ENCODE data around the gene CSF3. TPM values are rescaled to one million over a fixed set of nuclear protein-coding genes. Genes with fewer than 3 reads are reported as not detected.

The CSF3 gene
- total and polyA plus RNA-seq, 12 donors, result 0.06 to 6.1 (median 0.44) TPM; not detected in 4

DNA sequence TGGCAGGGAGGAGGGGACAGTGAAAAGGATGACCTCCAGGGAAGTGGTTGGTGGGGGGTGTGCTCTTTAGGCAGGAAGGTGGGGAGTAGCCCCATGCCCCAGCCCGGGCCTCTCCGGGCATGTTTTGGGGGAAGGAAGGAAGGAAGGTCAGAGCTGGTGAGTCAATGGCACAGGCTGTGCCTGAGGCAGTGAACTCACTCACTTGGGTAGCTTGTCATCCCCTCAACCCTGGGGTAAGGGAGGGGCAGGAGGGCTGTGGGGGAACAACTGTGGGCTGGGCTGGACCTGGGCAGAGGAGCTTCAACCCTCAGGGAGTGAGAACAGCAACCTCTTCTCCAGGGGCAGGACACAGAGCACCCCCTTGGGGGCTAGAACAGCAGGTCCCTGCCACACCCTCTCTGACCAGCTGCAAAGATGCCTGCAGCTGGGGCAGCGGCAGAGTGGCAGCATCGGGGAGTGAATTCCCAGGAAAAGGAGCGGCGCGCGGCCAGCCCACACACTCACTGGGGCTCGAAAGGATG lies 6.3 kb downstream of the CSF3 start:
- H3K4me3 ChIP-seq, result no peak overlapping the region
- H3K27ac ChIP-seq, result peak overlapping the region; percentile 39 to 89 (median 84)
- intact Hi-C loops (cut with DNase I), result no loop called here
- TF ChIP-seq, protein P1, sequence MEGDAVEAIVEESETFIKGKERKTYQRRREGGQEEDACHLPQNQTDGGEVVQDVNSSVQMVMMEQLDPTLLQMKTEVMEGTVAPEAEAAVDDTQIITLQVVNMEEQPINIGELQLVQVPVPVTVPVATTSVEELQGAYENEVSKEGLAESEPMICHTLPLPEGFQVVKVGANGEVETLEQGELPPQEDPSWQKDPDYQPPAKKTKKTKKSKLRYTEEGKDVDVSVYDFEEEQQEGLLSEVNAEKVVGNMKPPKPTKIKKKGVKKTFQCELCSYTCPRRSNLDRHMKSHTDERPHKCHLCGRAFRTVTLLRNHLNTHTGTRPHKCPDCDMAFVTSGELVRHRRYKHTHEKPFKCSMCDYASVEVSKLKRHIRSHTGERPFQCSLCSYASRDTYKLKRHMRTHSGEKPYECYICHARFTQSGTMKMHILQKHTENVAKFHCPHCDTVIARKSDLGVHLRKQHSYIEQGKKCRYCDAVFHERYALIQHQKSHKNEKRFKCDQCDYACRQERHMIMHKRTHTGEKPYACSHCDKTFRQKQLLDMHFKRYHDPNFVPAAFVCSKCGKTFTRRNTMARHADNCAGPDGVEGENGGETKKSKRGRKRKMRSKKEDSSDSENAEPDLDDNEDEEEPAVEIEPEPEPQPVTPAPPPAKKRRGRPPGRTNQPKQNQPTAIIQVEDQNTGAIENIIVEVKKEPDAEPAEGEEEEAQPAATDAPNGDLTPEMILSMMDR (IDR thresholded peaks at IDR 0.05), result no peak
- peak in 1 of 2 donors; percentile 44 for TF ChIP-seq POLR2A (IDR thresholded peaks at IDR 0.05)
- H3K4me1 ChIP-seq (replicated peaks in 1 of 2), result peaks cover 35 to 39% of the 10 kb centered on the region in 2 donors
- H3K9me3 ChIP-seq (replicated peaks in 1 of 3), result no peaks in the 10 kb centered on the region
- H3K27me3 ChIP-seq, result no peaks in the 10 kb centered on the region
- H3K36me3 ChIP-seq (replicated peaks in 1 of 2), result peaks cover 0 to 25% of the 10 kb centered on the region in 2 donors
- WGBS, 4 donors, result 24 to 46% (median 37%) methylated on average over 9 of the region's 9 CpGs
- peak; percentile 83 to 95 (median 88) for DNase-seq

DNA sequence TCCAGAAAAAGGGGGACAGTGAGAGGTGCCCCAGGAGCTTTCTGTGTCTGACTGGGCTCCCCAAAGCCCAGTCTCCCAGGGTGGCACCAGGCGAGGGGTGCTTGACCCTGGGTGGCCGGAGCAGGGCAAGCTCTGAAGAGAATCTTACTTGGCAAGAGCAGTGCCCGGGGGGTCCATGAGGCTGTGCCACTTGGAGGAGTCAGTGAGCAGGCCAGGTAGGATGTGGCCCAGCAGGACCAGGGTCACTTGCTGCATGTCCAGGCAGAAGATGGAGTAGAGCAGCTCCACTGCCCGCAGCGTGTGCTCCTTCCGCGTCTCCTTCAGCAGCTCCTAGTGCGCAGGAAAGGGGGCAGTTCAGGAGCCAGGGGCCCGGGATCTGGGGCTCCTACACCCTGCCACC lies 7.3 kb downstream of the CSF3 start:
- Histone ChIP-seq H3K27ac (peak overlapping the region in 3 of 5 donors; percentile 84 to 89 (median 88)), H3K27me3 (no peaks in the 10 kb centered on the region), H3K9me3 (replicated peaks in 1 of 3) (no peaks in the 10 kb centered on the region), H3K36me3 (replicated peaks in 1 of 2) (peaks cover 0 to 26% of the 10 kb centered on the region in 2 donors), H3K4me1 (replicated peaks in 1 of 2) (peaks cover 37 to 41% of the 10 kb centered on the region in 2 donors), H3K4me3 (no peak overlapping the region)
- TF ChIP-seq POLR2A (IDR thresholded peaks at IDR 0.05), result no peak
- TF ChIP-seq, protein P1 (IDR thresholded peaks at IDR 0.05), result no peak
- intact Hi-C loops (cut with DNase I), result no loop called here
- DNase-seq, result no peak
- WGBS, 4 donors, result 90 to 97% (median 93%) methylated on average over 3 to 9 of the region's 9 CpGs

DNA sequence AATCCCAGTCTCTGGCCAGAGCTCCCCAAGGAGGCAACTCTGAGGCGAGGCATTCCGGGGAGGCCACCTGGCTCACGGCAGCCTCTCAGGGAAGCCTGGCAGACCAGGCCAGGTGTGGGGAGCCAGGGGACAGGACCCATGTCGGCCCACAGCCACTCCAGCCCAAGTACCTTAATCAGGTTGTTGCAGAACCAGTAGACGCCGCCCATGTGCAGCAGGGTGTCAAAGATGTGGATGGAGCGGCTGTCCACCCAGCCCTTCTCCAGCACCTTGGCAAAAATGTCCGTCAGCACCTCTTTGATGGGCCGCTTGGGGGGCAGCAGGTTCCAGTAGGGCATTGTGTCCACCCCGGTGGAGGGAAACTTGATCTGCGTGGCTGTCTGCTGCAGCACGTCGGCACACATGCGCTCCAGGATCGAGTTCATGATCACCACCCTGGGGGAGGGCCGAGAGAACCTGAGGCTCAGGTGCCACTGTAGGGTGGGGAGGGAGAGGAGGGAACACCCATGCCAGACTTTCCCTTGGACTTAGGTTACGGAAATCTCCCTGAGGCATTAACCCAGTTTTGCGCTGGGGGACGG lies 7.8 kb downstream of the CSF3 start:
- H3K4me1 ChIP-seq (replicated peaks in 1 of 2), result peaks cover 31 to 35% of the 10 kb centered on the region in 2 donors

DNA sequence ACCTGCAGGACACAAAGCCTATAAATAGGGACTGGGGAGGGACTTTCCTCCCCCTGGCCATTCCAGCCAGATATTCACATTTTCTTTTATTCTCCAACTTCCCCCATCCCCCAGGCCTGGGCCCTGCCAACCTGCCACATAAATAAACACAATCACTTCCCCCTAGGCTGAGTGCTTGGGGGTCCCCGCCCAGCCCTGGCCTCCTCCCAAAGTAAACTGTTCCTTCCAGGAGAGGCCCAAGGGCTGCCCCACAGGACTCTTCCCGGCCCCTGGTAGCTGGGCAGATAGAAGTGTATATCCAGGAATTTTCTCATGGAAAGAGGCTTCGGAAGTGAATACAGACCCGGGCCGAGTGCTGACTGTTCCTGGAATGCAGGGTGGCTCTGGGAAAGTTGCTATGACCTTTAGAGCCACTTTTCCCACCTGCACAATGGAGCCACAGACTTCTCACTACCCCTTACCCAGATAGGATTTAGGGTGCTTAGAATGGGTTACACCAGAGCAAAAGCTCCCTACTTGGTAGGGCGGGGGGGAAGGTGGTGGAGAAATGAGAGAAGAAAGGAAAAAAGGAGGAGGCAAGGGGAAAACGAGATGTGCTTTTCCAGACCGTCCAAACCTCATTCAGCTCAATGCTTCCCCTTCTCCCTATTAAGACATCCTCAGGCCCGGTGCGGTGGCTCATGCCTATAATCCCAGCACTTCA lies 8.5 kb downstream of the CSF3 start:
- H3K4me1 ChIP-seq (replicated peaks in 1 of 2), result peaks cover 24 to 28% of the 10 kb centered on the region in 2 donors
- DNase-seq, result peak in 5 of 7 donors; percentile 35 to 69 (median 37)
- H3K4me3 ChIP-seq, result no peak overlapping the region
- H3K27me3 ChIP-seq, result no peaks in the 10 kb centered on the region
- intact Hi-C loops (cut with DNase I), result no loop called here
- H3K36me3 ChIP-seq (replicated peaks in 1 of 2), result peaks cover 0 to 32% of the 10 kb centered on the region in 2 donors
- TF ChIP-seq POLR2A (IDR thresholded peaks at IDR 0.05), result no peak
- TF ChIP-seq, protein P1 (IDR thresholded peaks at IDR 0.05), result no peak
- H3K27ac ChIP-seq, result peak overlapping the region in 1 of 5 donors; percentile 12
- H3K9me3 ChIP-seq (replicated peaks in 1 of 3), result no peaks in the 10 kb centered on the region
- 72 to 79% (median 74%) methylated on average over 7 to 10 of the region's 10 CpGs for WGBS, 4 donors

More for the DNA sequence above, 7.8 kb downstream of the CSF3 start:
- 86 to 94% (median 90%) methylated on average over 5 to 19 of the region's 19 CpGs for WGBS, 4 donors
- H3K36me3 ChIP-seq (replicated peaks in 1 of 2), result peaks cover 0 to 26% of the 10 kb centered on the region in 2 donors
- no peaks in the 10 kb centered on the region for H3K27me3 ChIP-seq
- intact Hi-C loops (cut with DNase I), result no loop called here
- no peak for DNase-seq
- TF ChIP-seq, protein P1 (IDR thresholded peaks at IDR 0.05), result no peak
- peak overlapping the region in 1 of 5 donors; percentile 12 for H3K27ac ChIP-seq
- H3K4me3 ChIP-seq, result no peak overlapping the region
- no peaks in the 10 kb centered on the region for H3K9me3 ChIP-seq (replicated peaks in 1 of 3)

All from adrenal gland (tissue), 12 donors.